BJ (cell line): ENCODE data around the gene FIBCD1. TPM values are rescaled to one million over a fixed set of nuclear protein-coding genes. Genes with fewer than 3 reads are reported as not detected.

Experiments
- CTCF ChIA-PET: fragments of 350-600 bp; formaldehyde crosslinking; extraction: SDS; loops from one replicate; lab custom pipeline; 2021; ENCODE audit warnings: antibody characterized with exemption, inconsistent platforms; lab: Yijun Ruan, JAX
- POLR2A ChIA-PET: fragments of 300-600 bp; sonication (Branson Sonifier 250); formaldehyde crosslinking; extraction: SDS; loops from one replicate; lab custom pipeline; 2021; ENCODE audit warnings: antibody characterized with exemption; lab: Charles Lee
- DNase-seq: peaks from one replicate; pipeline ENCODE4 v3.0.0-alpha.2; 2011; ENCODE audit warnings: low read depth
- H3K27me3 ChIP-seq: 2 replicates; pipeline ENCODE4 v1.6.0; 2011; ENCODE audit warnings: low read length; ENCODE audit not compliant: control insufficient read depth, insufficient read depth
- H3K36me3 ChIP-seq: 2 replicates; pipeline ENCODE4 v1.5.1; 2011; ENCODE audit warnings: low read length; ENCODE audit not compliant: control insufficient read depth, insufficient read depth
- H3K4me3 ChIP-seq: 2 replicates; pipeline ENCODE4 v1.5.1; 2011; ENCODE audit warnings: low read depth, mild to moderate bottlenecking, control low read depth, low read length
- polyA plus RNA-seq: library from polyadenylated mRNA; depleted of rRNA; stranded (reverse); fragments of >200 nt; gene quantifications from 2 replicates; pipeline ENCODE4 v1.2.3, GENCODE V29; 2011
- TF ChIP-seq, protein P1 (sequence below): IDR thresholded peaks from 2 replicates; pipeline ENCODE4 v1.5.1; 2011; ENCODE audit warnings: low read depth, mild to moderate bottlenecking, control low read depth, inconsistent platforms, low read length, moderate library complexity; ENCODE audit not compliant: insufficient read depth

FIBCD1 gene
- polyA plus RNA-seq, 1 experiment, result 1.4 TPM

DNA sequence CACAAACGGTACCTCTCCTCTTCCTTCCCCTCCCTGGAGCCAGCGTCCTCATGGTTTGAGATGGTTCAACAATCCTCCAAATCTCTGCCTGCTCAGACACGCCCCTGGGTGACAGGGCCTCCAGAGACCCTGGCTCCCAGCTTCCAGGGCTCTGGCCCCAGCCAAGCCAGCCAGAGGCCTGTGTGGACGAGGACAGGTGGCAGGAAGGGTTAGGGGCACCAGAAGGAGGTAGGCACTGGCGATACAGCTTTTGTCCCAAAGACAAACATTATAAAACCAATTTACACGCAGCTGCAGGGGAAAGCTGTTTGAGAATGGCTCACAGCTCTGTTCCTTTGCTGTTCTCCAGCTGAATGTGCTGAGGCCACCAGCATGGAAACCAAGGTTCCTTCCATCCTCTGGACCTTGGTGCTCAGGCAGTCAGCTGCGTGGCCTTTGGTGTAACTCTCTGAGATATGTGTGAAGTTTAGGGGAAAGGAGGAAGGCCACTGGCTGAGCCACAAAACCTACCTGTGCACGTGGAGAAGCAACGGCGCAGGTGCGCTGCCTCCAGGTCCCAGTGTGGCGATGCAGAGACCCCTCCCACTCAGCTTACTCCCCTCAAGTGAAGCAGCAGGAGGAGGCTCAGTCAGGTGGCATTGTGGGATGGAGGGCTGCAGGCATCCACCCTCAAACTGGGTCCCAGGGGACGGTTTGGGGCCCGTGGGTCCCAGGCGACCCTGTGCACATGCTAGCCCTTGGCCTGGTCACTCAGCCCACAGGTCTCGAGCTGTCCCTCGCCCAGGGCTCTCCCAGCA, 38.1 kb downstream of the FIBCD1 start:
- no peak overlapping the region for H3K4me3 ChIP-seq
- POLR2A ChIA-PET, result no interaction called here
- CTCF ChIA-PET, result interaction anchor here (0.8 to 1.8 kb wide), 5 partner anchors 15 to 200 kb away, joined by 3 to 4 read pairs (median 3); no protein-coding TSS in a partner anchor
- H3K27me3 ChIP-seq, result peaks cover 2% of the 10 kb centered on the region; the same call in 1 of the 2 replicates
- H3K36me3 ChIP-seq, result no peaks in the 10 kb centered on the region
- TF ChIP-seq, protein P1, sequence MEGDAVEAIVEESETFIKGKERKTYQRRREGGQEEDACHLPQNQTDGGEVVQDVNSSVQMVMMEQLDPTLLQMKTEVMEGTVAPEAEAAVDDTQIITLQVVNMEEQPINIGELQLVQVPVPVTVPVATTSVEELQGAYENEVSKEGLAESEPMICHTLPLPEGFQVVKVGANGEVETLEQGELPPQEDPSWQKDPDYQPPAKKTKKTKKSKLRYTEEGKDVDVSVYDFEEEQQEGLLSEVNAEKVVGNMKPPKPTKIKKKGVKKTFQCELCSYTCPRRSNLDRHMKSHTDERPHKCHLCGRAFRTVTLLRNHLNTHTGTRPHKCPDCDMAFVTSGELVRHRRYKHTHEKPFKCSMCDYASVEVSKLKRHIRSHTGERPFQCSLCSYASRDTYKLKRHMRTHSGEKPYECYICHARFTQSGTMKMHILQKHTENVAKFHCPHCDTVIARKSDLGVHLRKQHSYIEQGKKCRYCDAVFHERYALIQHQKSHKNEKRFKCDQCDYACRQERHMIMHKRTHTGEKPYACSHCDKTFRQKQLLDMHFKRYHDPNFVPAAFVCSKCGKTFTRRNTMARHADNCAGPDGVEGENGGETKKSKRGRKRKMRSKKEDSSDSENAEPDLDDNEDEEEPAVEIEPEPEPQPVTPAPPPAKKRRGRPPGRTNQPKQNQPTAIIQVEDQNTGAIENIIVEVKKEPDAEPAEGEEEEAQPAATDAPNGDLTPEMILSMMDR, result no peak
- no peak for DNase-seq

DNA sequence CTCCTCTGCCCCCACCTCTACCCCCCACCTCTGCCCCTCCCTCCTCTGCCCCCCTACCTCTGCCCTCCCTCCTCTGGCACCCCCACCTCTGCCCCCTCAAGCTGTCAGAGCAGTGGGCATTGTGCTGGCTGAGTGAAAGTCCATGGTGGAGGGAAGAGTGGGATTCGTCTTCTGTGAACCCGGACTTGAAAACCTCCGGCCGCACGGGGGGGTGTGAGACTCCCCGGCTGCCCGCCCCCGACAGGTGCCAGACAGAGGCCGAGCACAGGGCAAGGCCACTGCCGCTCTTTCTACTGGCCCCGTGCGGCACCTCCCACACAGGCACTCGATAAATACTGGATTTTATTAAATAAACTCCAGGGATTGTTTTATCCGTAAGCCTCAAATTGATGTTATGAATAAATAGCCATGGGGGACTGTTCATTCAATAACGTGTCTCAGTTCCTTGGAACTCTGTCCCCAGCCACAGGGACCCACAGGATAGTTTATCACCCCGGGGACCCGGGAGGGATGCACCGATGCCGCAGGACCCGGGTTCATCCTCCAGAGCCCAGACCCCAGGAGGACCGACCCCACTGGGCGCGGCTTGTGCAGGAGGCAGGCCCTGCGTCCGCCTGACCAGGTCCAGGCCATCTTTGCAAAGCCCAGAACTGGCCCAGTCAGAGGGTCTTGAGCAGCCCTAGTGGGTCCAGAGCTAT, 39.8 kb downstream of the FIBCD1 start:
- H3K4me3 ChIP-seq, result no peak overlapping the region
- ChIA-PET POLR2A (no interaction called here), CTCF (interaction anchor here (1.1 to 1.8 kb wide), 5 partner anchors 14 to 198 kb away, joined by 3 to 5 read pairs (median 3); no protein-coding TSS in a partner anchor)
- TF ChIP-seq, protein P1, result no peak
- peaks cover 2% of the 10 kb centered on the region; the same call in 1 of the 2 replicates for H3K27me3 ChIP-seq
- no peak for DNase-seq
- no peaks in the 10 kb centered on the region for H3K36me3 ChIP-seq

DNA sequence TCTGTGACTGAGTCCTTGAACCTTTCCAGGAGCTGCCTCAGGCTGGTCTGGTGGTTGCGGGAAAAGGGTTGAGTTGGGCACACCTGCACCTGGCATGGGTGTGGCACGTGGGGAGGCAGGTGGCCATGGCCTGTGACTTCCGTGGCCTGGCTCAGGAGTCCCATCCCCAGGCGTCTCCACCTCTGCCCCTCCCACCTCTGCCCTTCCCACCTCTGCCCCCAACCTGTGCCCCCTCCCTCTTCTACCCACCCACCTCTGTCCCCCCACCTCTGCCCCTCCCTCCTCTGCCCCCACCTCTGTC, 40.5 kb downstream of the FIBCD1 start:
- CTCF ChIA-PET, result interaction anchor here (1.4 kb wide), 1 partner anchor 99 kb away, joined by 5 read pairs; no protein-coding TSS in a partner anchor
- TF ChIP-seq, protein P1, result no peak
- Histone ChIP-seq H3K4me3 (no peak overlapping the region), H3K27me3 (peaks cover 2% of the 10 kb centered on the region; the same call in 1 of the 2 replicates), H3K36me3 (no peaks in the 10 kb centered on the region)
- POLR2A ChIA-PET, result no interaction called here
- no peak for DNase-seq

DNA sequence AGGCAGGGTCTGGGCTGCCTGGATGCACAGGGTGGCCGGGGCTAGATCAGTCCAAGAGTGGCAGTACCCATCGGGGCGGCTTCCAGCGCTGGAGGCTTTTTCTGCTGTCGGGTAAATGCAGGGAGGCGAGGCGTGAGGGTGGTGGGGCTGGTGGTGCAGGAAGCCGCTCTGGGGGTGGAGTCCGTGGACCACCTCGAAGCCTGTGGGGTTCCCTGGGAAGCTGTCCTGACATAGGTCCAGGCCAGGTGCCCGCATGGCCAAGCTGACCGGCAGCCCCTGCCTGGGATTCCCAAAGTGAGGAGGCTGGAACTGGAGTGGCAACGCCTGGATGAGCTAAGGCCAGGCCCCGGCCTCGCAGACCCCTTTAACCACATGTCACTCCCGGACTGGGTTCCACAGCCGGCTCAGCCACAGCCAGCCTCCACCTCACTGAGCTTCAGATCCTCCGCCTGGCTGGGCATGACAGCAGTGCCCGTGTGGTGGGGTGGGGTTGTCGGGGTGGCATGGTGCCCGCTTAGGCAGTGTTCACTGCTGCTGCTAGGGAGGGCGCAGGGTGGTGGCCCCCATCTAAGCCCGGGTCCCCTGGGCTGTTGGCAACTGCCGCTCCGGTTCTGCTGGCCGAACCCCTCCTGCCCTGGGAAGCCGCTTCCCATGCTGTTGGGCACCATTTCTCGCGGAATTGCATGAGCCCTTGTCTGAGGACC, 41.0 kb downstream of the FIBCD1 start:
- DNase-seq, result no peak
- ChIA-PET CTCF (interaction anchor here (1.0 to 1.4 kb wide), 2 partner anchors 28 to 99 kb away, joined by 3 to 5 read pairs; no protein-coding TSS in a partner anchor), POLR2A (no interaction called here)
- H3K27me3 ChIP-seq, result peaks cover 2% of the 10 kb centered on the region; the same call in 1 of the 2 replicates
- H3K4me3 ChIP-seq, result no peak overlapping the region
- peaks cover 2% of the 10 kb centered on the region; the same call in 1 of the 2 replicates for H3K36me3 ChIP-seq
- TF ChIP-seq, protein P1, result no peak
